OCI-LY1 (cell line): ENCODE measurements around the gene PTPRN2.
"Not testable (repeated sequence)": the region's sequence is repeated elsewhere in the genome, so short reads cannot be mapped to it uniquely, and the experiment has no call there.

Experiments used
- H2AFZ ChIP-seq: fragments of 200-600 bp; sonication (generic), shearing (Covaris generic); 2 replicates; pipeline ENCODE4 v1.6.0; 2014; ENCODE audit warnings: antibody characterized with exemption, mild to moderate bottlenecking, low read length
- H3F3A ChIP-seq: fragments of 200-600 bp; sonication (generic), shearing (Covaris generic); 2 replicates; pipeline ENCODE4 v1.6.0; 2014; ENCODE audit warnings: mild to moderate bottlenecking, antibody characterized with exemption, low read length, moderate library complexity; ENCODE audit not compliant: insufficient read depth
- H3K27ac ChIP-seq: fragments of 200-600 bp; sonication (generic); 2 replicates; pipeline ENCODE4 v1.5.1; 2014; ENCODE audit warnings: low read length, mixed run types, mild to moderate bottlenecking, low read depth; ENCODE audit not compliant: poor library complexity, severe bottlenecking
- H3K27me3 ChIP-seq: fragments of 200-600 bp; sonication (generic); 2 replicates; pipeline ENCODE4 v1.6.0; 2014; ENCODE audit warnings: antibody characterized with exemption, mild to moderate bottlenecking, low read length, moderate library complexity; ENCODE audit not compliant: insufficient read depth
- H3K36me3 ChIP-seq: fragments of 200-600 bp; sonication (generic); 2 replicates; pipeline ENCODE4 v1.6.1; 2014; ENCODE audit warnings: mild to moderate bottlenecking, antibody characterized with exemption, low read length, moderate library complexity, mixed read lengths; ENCODE audit not compliant: insufficient read depth
- H3K4me1 ChIP-seq: fragments of 200-600 bp; sonication (generic); 2 replicates; pipeline ENCODE4 v1.5.1; 2014; ENCODE audit warnings: mild to moderate bottlenecking, low read length, moderate library complexity; ENCODE audit not compliant: insufficient read depth, severe bottlenecking
- H3K4me2 ChIP-seq: fragments of 200-600 bp; sonication (generic), shearing (Covaris generic); 2 replicates; pipeline ENCODE4 v1.6.1; 2014; ENCODE audit warnings: low read length
- H3K4me3 ChIP-seq: fragments of 200-600 bp; sonication (generic); 2 replicates; pipeline ENCODE4 v1.5.1; 2014; ENCODE audit warnings: low read length, low read depth, mild to moderate bottlenecking, mixed read lengths; ENCODE audit not compliant: poor library complexity, severe bottlenecking
- H3K79me2 ChIP-seq: fragments of 200-600 bp; shearing (Covaris generic); 2 replicates; pipeline ENCODE4 v1.6.1; 2016; ENCODE audit warnings: mixed run types, low read length, mixed read lengths; ENCODE audit not compliant: insufficient read depth
- H3K9ac ChIP-seq: fragments of 200-600 bp; sonication (generic), shearing (Covaris generic); 2 replicates; pipeline ENCODE4 v1.6.1; 2014; ENCODE audit warnings: mild to moderate bottlenecking, low read length, mixed read lengths
- H3K9me2 ChIP-seq: fragments of 200-600 bp; sonication (generic), shearing (Covaris generic); 2 replicates; pipeline ENCODE4 v1.6.1; 2014; ENCODE audit warnings: low read depth, mild to moderate bottlenecking, low read length, mixed read lengths
- H3K9me3 ChIP-seq: fragments of 200-600 bp; shearing (Covaris generic); 2 replicates; pipeline ENCODE4 v1.6.1; 2014; ENCODE audit warnings: low read length, mixed read lengths
- H4K20me1 ChIP-seq: fragments of 200-600 bp; sonication (generic), shearing (Covaris generic); 2 replicates; pipeline ENCODE4 v1.6.0; 2016; ENCODE audit warnings: mild to moderate bottlenecking, low read length; ENCODE audit not compliant: insufficient read depth
- CTCF ChIP-seq: fragments of 200-600 bp; sonication (generic), shearing (Covaris generic); IDR thresholded peaks from 2 replicates; pipeline ENCODE4 v1.5.1; 2017; ENCODE audit warnings: mild to moderate bottlenecking, antibody characterized with exemption, low read length, moderate library complexity, mixed read lengths
- EZH2 ChIP-seq: fragments of 200-600 bp; sonication (generic), shearing (Covaris generic); IDR thresholded peaks from 2 replicates; pipeline ENCODE4 v1.8.0; 2017; ENCODE audit warnings: borderline replicate concordance, mixed run types, mild to moderate bottlenecking, antibody characterized with exemption, low read length, moderate library complexity, mixed read lengths

PTPRN2 gene

GRCh38 chr7:158295966-158296797 lies 291.4 kb downstream of the PTPRN2 start:
- Histone ChIP-seq H3K4me2 (no peak overlapping the region), H3K9me3 (no peaks in the 10 kb centered on the region), H2AFZ (no peak overlapping the region), H3K27ac (no peak overlapping the region), H3K4me3 (no peak overlapping the region), H3K9ac (no peak overlapping the region), H3K36me3 (no peaks in the 10 kb centered on the region), H3K4me1 (no peaks in the 10 kb centered on the region), H3K9me2 (no peaks in the 10 kb centered on the region), H3F3A (no peaks in the 10 kb centered on the region), H3K79me2 (no peaks in the 10 kb centered on the region), H4K20me1 (no peaks in the 10 kb centered on the region), H3K27me3 (peaks cover 3% of the 10 kb centered on the region; the same call in 1 of the 2 replicates)
- TF ChIP-seq CTCF (no peak), EZH2 (no peak)

- H3K4me2 ChIP-seq, H3K36me3 ChIP-seq, H3K4me1 ChIP-seq, H4K20me1 ChIP-seq, H3K27me3 ChIP-seq, H2AFZ ChIP-seq, H3K9me3 ChIP-seq, H3K9ac ChIP-seq, H3K9me2 ChIP-seq, H3K79me2 ChIP-seq, H3K27ac ChIP-seq, H3K4me3 ChIP-seq, H3F3A ChIP-seq: not testable (repeated sequence)
These were observed 293.0 kb downstream of the PTPRN2 start for GRCh38 chr7:158294468-158295215.

GRCh38 chr7:158292948-158293347 lies 294.7 kb downstream of the PTPRN2 start:
- H3K9me2 ChIP-seq: no peaks in the 10 kb centered on the region
- H3K79me2 ChIP-seq: no peaks in the 10 kb centered on the region
- no peak for TF ChIP-seq EZH2
- TF ChIP-seq CTCF: no peak
- no peak overlapping the region for H2AFZ ChIP-seq
- H3K9ac ChIP-seq: no peak overlapping the region
- H3K4me3 ChIP-seq: no peak overlapping the region
- H3K27ac ChIP-seq: no peak overlapping the region
- peaks cover 3% of the 10 kb centered on the region; the same call in 1 of the 2 replicates for H3K27me3 ChIP-seq
- H4K20me1 ChIP-seq: no peaks in the 10 kb centered on the region
- H3K9me3 ChIP-seq: no peaks in the 10 kb centered on the region
- no peak overlapping the region for H3K4me2 ChIP-seq
- no peaks in the 10 kb centered on the region for H3K36me3 ChIP-seq
- no peaks in the 10 kb centered on the region for H3F3A ChIP-seq
- H3K4me1 ChIP-seq: no peaks in the 10 kb centered on the region
